IMR-90 (cell line): Measurements from ENCODE around the gene GALNT16.

Source experiments
- CEBPB ChIP-seq: IDR thresholded peaks from 2 replicates; pipeline ENCODE4 v1.6.1; 2012; ENCODE audit warnings: low read depth, low read length, improper control_type of control experiment
- MAFK ChIP-seq: IDR thresholded peaks from 2 replicates; pipeline ENCODE4 v1.6.1; 2012; ENCODE audit warnings: low read depth, low read length, improper control_type of control experiment
- MXI1 ChIP-seq: IDR thresholded peaks from 2 replicates; pipeline ENCODE4 v1.6.1; 2012; ENCODE audit warnings: low read depth, mild to moderate bottlenecking, low read length, moderate library complexity, borderline replicate concordance
- NFE2L2 ChIP-seq: fragments of 150-350 bp; IDR thresholded peaks from 2 replicates; pipeline ENCODE4 v1.6.1; 2016; ENCODE audit warnings: low read depth, mild to moderate bottlenecking, low read length
- POLR2A ChIP-seq: IDR thresholded peaks from 2 replicates; pipeline ENCODE4 v1.6.1; 2012; ENCODE audit warnings: mild to moderate bottlenecking, low read depth, low read length
- RAD21 ChIP-seq: IDR thresholded peaks from 2 replicates; pipeline ENCODE4 v1.6.1; 2012; ENCODE audit warnings: low read length, improper control_type of control experiment
- RFX5 ChIP-seq: IDR thresholded peaks from 2 replicates; pipeline ENCODE4 v1.8.0; 2012; ENCODE audit warnings: low read depth, mild to moderate bottlenecking, low read length, moderate library complexity
- TF ChIP-seq, protein P1 (sequence below): conservative IDR thresholded peaks from 2 replicates; pipeline ENCODE4 v1.5.1; 2012; ENCODE audit warnings: mild to moderate bottlenecking, low read depth, low read length, improper control_type of control experiment
- TF ChIP-seq, protein P2 (sequence below): fragments of 150-350 bp; IDR thresholded peaks from 2 replicates; pipeline ENCODE4 v1.6.1; 2016; ENCODE audit warnings: low read depth, mild to moderate bottlenecking, low read length, moderate library complexity, borderline replicate concordance
- TF ChIP-seq, protein P3 (sequence below): fragments of 150-350 bp; IDR thresholded peaks from 2 replicates; pipeline ENCODE4 v1.6.1; 2017; ENCODE audit warnings: mild to moderate bottlenecking, antibody characterized with exemption, low read length, low read depth

DNA sequence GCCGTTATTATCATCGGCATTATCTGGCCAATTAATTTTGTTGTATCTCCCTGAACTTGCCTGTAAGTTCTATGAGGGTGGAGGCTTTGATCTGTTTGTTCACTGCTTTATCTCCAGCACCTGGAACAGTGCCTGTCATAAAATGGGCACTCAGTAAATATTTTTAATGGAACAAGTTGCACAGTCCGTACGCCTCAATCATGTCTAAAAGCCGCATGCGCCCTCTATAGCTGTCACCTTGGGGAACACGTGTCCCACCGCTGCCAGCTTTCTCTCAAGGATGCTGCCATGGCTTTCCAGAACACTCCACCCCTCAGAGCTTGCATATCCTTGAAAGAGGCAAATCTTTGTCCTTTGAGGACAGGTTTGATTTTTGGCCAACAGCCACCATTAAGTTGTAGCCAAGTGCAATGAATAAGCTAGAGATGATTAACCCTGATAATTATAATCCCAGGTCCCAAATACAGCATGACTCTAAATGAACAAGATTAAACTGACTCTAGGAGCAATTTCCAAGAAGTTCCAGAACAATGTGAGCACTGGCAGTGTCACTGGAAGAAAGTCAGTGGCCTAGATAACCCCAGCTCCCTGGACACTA lies 83.1 kb downstream of the GALNT16 start:
- TF ChIP-seq MAFK (no peak), POLR2A (no peak), CEBPB (no peak), RFX5 (no peak), NFE2L2 (no peak), RAD21 (no peak), MXI1 (no peak)
- TF ChIP-seq, protein P1, sequence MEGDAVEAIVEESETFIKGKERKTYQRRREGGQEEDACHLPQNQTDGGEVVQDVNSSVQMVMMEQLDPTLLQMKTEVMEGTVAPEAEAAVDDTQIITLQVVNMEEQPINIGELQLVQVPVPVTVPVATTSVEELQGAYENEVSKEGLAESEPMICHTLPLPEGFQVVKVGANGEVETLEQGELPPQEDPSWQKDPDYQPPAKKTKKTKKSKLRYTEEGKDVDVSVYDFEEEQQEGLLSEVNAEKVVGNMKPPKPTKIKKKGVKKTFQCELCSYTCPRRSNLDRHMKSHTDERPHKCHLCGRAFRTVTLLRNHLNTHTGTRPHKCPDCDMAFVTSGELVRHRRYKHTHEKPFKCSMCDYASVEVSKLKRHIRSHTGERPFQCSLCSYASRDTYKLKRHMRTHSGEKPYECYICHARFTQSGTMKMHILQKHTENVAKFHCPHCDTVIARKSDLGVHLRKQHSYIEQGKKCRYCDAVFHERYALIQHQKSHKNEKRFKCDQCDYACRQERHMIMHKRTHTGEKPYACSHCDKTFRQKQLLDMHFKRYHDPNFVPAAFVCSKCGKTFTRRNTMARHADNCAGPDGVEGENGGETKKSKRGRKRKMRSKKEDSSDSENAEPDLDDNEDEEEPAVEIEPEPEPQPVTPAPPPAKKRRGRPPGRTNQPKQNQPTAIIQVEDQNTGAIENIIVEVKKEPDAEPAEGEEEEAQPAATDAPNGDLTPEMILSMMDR: no peak
- TF ChIP-seq, protein P2, sequence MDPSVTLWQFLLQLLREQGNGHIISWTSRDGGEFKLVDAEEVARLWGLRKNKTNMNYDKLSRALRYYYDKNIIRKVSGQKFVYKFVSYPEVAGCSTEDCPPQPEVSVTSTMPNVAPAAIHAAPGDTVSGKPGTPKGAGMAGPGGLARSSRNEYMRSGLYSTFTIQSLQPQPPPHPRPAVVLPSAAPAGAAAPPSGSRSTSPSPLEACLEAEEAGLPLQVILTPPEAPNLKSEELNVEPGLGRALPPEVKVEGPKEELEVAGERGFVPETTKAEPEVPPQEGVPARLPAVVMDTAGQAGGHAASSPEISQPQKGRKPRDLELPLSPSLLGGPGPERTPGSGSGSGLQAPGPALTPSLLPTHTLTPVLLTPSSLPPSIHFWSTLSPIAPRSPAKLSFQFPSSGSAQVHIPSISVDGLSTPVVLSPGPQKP: no peak
- TF ChIP-seq, protein P3, sequence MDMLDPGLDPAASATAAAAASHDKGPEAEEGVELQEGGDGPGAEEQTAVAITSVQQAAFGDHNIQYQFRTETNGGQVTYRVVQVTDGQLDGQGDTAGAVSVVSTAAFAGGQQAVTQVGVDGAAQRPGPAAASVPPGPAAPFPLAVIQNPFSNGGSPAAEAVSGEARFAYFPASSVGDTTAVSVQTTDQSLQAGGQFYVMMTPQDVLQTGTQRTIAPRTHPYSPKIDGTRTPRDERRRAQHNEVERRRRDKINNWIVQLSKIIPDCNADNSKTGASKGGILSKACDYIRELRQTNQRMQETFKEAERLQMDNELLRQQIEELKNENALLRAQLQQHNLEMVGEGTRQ: no peak
